ENCODE measurements around the gene SEMA3A.

- TF ChIP-seq POLR2AphosphoS5 (IDR thresholded peaks at IDR 0.05) = no peak
- TF ChIP-seq, protein P1, sequence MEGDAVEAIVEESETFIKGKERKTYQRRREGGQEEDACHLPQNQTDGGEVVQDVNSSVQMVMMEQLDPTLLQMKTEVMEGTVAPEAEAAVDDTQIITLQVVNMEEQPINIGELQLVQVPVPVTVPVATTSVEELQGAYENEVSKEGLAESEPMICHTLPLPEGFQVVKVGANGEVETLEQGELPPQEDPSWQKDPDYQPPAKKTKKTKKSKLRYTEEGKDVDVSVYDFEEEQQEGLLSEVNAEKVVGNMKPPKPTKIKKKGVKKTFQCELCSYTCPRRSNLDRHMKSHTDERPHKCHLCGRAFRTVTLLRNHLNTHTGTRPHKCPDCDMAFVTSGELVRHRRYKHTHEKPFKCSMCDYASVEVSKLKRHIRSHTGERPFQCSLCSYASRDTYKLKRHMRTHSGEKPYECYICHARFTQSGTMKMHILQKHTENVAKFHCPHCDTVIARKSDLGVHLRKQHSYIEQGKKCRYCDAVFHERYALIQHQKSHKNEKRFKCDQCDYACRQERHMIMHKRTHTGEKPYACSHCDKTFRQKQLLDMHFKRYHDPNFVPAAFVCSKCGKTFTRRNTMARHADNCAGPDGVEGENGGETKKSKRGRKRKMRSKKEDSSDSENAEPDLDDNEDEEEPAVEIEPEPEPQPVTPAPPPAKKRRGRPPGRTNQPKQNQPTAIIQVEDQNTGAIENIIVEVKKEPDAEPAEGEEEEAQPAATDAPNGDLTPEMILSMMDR (IDR thresholded peaks at IDR 0.05; ENCODE audit: poor library complexity, severe bottlenecking) = no peak
- TF ChIP-seq RAD21 (conservative IDR thresholded peaks at IDR 0.05) = no peak
Measured at GRCh38 chr7:84145892-84146291, 48.7 kb downstream of the SEMA3A start.

All from neural cell (in vitro differentiated cells).